Keratinocyte (primary cell): ENCODE measurements around the gene TRIM3. TPM values are rescaled to one million over a fixed set of nuclear protein-coding genes. Genes with fewer than 3 reads are reported as not detected.

Source experiments
- DNase-seq: peaks from one replicate; pipeline ENCODE4 v3.0.0-alpha.2; 2011; ENCODE audit warnings: low read depth, missing footprints, low spot score
- FAIRE-seq: peaks from 2 replicates; lab custom pipeline; 2011; peaks lifted over from hg19 to GRCh38; lab: Jason Lieb, UNC
- H2AFZ ChIP-seq: 2 replicates; pipeline ENCODE4 v1.6.0; 2012; ENCODE audit warnings: low read length, control low read depth, inconsistent platforms; ENCODE audit not compliant: control insufficient read depth
- H3K27ac ChIP-seq: 2 replicates; pipeline ENCODE4 v1.5.1; 2011; ENCODE audit warnings: low read length; ENCODE audit not compliant: control insufficient read depth, insufficient read depth
- H3K27me3 ChIP-seq: 3 replicates; pipeline ENCODE4 v1.6.0; 2011; ENCODE audit warnings: low read length; ENCODE audit not compliant: control insufficient read depth, insufficient read depth; ENCODE audit errors: extremely low read depth
- H3K36me3 ChIP-seq, 2 experiments: 2 replicates in 1 of 2; 3 replicates in 1 of 2; pipeline ENCODE4 v1.5.1; 2011; ENCODE audit warnings: low read length in 2 of 2, mild to moderate bottlenecking in 1 of 2; ENCODE audit not compliant: control insufficient read depth in 2 of 2, insufficient read depth in 2 of 2; ENCODE audit errors: extremely low read depth in 1 of 2
- H3K4me1 ChIP-seq: 3 replicates; pipeline ENCODE4 v1.5.1; 2011; ENCODE audit warnings: low read length; ENCODE audit not compliant: control insufficient read depth, insufficient read depth; ENCODE audit errors: extremely low read depth
- H3K4me2 ChIP-seq: 3 replicates; pipeline ENCODE4 v1.6.0; 2011; ENCODE audit warnings: low read depth, low read length; ENCODE audit not compliant: control insufficient read depth, insufficient read depth; ENCODE audit errors: extremely low read depth
- H3K4me3 ChIP-seq, 3 experiments: fragments of 200-600 bp in 1 of 3; sonication (generic) in 1 of 3; 2 replicates in 2 of 3; 3 replicates in 1 of 3; pipeline ENCODE4 v1.5.1; 2011 to 2016; ENCODE audit warnings: low read length in 3 of 3, mild to moderate bottlenecking in 3 of 3, control low read depth in 2 of 3, inconsistent platforms in 1 of 3, low read depth in 1 of 3, mixed read lengths in 1 of 3, mixed run types in 1 of 3, moderate library complexity in 1 of 3; ENCODE audit not compliant: control insufficient read depth in 2 of 3, insufficient read depth in 2 of 3; ENCODE audit errors: extremely low read depth in 1 of 3
- H3K79me2 ChIP-seq: 2 replicates; pipeline ENCODE4 v1.6.0; 2012; ENCODE audit warnings: low read length; ENCODE audit not compliant: control insufficient read depth, insufficient read depth
- H3K9ac ChIP-seq: 3 replicates; pipeline ENCODE4 v1.6.0; 2011; ENCODE audit warnings: low read length; ENCODE audit not compliant: control insufficient read depth, insufficient read depth; ENCODE audit errors: extremely low read depth
- H3K9me1 ChIP-seq: 3 replicates; pipeline ENCODE4 v1.6.0; 2011; ENCODE audit warnings: low read length; ENCODE audit not compliant: control insufficient read depth, insufficient read depth; ENCODE audit errors: extremely low read depth
- H3K9me3 ChIP-seq: 2 replicates; pipeline ENCODE4 v1.5.1; 2012; ENCODE audit warnings: low read depth, low read length; ENCODE audit not compliant: control insufficient read depth
- H4K20me1 ChIP-seq: 3 replicates; pipeline ENCODE4 v1.6.0; 2011; ENCODE audit warnings: low read length; ENCODE audit not compliant: control insufficient read depth, insufficient read depth; ENCODE audit errors: extremely low read depth
- EZH2 ChIP-seq: IDR thresholded peaks from one replicate; pipeline ENCODE4 v1.6.1; 2012; ENCODE audit warnings: inconsistent platforms, mild to moderate bottlenecking, low read length, moderate library complexity
- dilution Hi-C: fragments of 300-500 bp; cut with MboI; formaldehyde crosslinking; loops from one replicate; pipeline ENCODE4 v1.7.0; 2020; ENCODE audit warnings: low sequenced_read_pairs; ENCODE audit not compliant: extremely low pct_ligation_motif_present
- polyA plus RNA-seq, 5 experiments: library from polyadenylated mRNA; depleted of rRNA in 3 of 5; stranded (reverse) in 3 of 5; stranded (forward) in 1 of 5; unstranded in 1 of 5; fragments of >200 nt; gene quantifications; 1 replicate in 1 of 5; 2 replicates in 3 of 5; 3 replicates in 1 of 5; pipeline versions ENCODE4 v1.2.1 to v1.2.3, GENCODE V29; 2011 to 2012; ENCODE audit warnings: missing spikeins in 2 of 5, low read depth in 1 of 5, low replicate concordance in 1 of 5
- TF ChIP-seq, protein P1 (sequence below), 3 experiments: IDR thresholded peaks in 1 of 3; conservative IDR thresholded peaks in 1 of 3; optimal IDR thresholded peaks in 1 of 3; 2 replicates in 2 of 3; 3 replicates in 1 of 3; pipeline versions ENCODE3 to v1.5.1; 2011; ENCODE audit warnings: low read length in 3 of 3, mild to moderate bottlenecking in 3 of 3, moderate library complexity in 2 of 3, control low read depth in 1 of 3, inconsistent platforms in 1 of 3; ENCODE audit not compliant: insufficient read depth in 2 of 3; ENCODE audit errors: extremely low read depth in 1 of 3

Gene TRIM3
- polyA plus RNA-seq, 1 donor (not counting 4 experiments of a cell fraction or from before 2014, with no cell fraction given) = 10.3 TPM

- DNase-seq = no peak
- Histone ChIP-seq H3K36me3 (peaks cover 2 to 12% of the 10 kb centered on the region in 2 experiments), H3K9ac (no peak overlapping the region), H4K20me1 (no peaks in the 10 kb centered on the region), H3K4me1 (peaks cover under 1% of the 10 kb centered on the region), H3K9me1 (no peaks in the 10 kb centered on the region), H3K4me3 (no peak overlapping the region), H3K27me3 (no peaks in the 10 kb centered on the region), H3K4me2 (no peak overlapping the region), H3K27ac (no peak overlapping the region), H2AFZ (no peak overlapping the region), H3K79me2 (no peaks in the 10 kb centered on the region), H3K9me3 (no peaks in the 10 kb centered on the region)
- no peak for TF ChIP-seq EZH2
- TF ChIP-seq, protein P1, sequence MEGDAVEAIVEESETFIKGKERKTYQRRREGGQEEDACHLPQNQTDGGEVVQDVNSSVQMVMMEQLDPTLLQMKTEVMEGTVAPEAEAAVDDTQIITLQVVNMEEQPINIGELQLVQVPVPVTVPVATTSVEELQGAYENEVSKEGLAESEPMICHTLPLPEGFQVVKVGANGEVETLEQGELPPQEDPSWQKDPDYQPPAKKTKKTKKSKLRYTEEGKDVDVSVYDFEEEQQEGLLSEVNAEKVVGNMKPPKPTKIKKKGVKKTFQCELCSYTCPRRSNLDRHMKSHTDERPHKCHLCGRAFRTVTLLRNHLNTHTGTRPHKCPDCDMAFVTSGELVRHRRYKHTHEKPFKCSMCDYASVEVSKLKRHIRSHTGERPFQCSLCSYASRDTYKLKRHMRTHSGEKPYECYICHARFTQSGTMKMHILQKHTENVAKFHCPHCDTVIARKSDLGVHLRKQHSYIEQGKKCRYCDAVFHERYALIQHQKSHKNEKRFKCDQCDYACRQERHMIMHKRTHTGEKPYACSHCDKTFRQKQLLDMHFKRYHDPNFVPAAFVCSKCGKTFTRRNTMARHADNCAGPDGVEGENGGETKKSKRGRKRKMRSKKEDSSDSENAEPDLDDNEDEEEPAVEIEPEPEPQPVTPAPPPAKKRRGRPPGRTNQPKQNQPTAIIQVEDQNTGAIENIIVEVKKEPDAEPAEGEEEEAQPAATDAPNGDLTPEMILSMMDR (optimal IDR thresholded peaks at IDR 0.05 in 1 of 3, IDR thresholded peaks at IDR 0.05 in 1 of 3, conservative IDR thresholded peaks at IDR 0.05 in 1 of 3; ENCODE audit: extremely low read depth in 1 of 3, insufficient read depth in 2 of 3, low read length in 3 of 3) = no peak
- FAIRE-seq = no peak
- dilution Hi-C loops = no loop called here
Measured at GRCh38 chr11:6498121-6498520, 24.4 kb upstream of the TRIM3 start.

DNA sequence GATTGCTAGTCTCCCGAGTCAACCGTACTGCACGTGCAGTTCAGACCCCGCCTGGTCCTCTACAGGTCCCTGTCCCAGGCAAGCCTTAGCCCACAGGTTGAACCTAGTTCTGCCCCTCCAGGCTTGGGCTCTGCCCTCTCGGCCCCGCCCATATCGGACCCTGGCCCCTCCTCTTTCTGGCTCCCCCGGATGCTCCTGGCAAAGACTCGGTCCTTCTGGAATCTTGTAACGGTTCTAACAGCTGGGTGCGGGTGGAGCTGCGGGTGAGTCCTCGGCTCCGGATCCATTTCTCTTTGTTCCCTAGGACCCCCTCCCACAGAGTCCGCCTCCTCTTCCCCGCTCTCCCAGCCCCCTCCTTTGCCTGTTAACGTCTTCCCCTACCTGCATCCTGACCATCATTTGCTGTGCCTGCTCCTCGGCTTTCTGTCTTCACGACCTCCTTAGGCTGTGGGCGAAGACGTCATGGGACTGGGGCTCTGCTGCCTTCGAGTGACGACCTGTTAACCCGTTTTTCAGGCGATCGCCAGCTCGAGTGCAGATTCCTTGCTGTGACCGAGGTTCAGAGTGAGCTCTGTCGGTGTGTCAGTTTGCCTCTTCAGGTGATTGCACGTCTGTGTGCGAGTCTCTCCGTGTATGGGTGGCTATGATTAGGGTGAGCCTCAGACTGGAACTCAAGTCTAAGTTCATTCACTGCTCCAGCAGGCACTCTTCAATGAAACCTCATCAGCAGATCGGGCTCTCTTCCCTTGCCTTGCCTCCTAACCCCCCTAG is 23.5 kb upstream of the TRIM3 start, which contains the start of gene DNHD1:
DNHD1 (plus strand) TSS at position 212 of the 771 bp plus-strand sequence. CDS start 936 bp downstream, outside the sequence.
- no peaks in the 10 kb centered on the region for H3K9me3 ChIP-seq
- no peak within 1 kb of the TSS for H3K9ac ChIP-seq
- H3K4me1 ChIP-seq = no peaks in the 10 kb centered on the region
- H3K4me3 ChIP-seq = no peak within 1 kb of the TSS
- dilution Hi-C loops = no loop called here
- no peak for DNase-seq
- no peaks in the 10 kb centered on the region for H4K20me1 ChIP-seq
- H3K79me2 ChIP-seq = no peaks in the 10 kb centered on the region
- no peak within 1 kb of the TSS for H2AFZ ChIP-seq
- H3K27ac ChIP-seq = no peak within 1 kb of the TSS
- no peak for FAIRE-seq
- no peak for TF ChIP-seq EZH2
- TF ChIP-seq, protein P1 (optimal IDR thresholded peaks at IDR 0.05 in 1 of 3, IDR thresholded peaks at IDR 0.05 in 1 of 3, conservative IDR thresholded peaks at IDR 0.05 in 1 of 3; ENCODE audit: extremely low read depth in 1 of 3, insufficient read depth in 2 of 3, low read length in 3 of 3) = no peak
- no peak within 1 kb of the TSS for H3K4me2 ChIP-seq
- no peaks in the 10 kb centered on the region for H3K27me3 ChIP-seq
- H3K36me3 ChIP-seq = peaks cover 0 to 16% of the 10 kb centered on the region in 2 experiments
- no peaks in the 10 kb centered on the region for H3K9me1 ChIP-seq
